Heart left ventricle (tissue), 13 donors: ENCODE measurements around the gene YOD1.

Experiments used
- CTCF ChIP-seq, 12 donors: fragments of 200-600 bp; sonication (generic) in 4 of 12; IDR thresholded peaks; one replicate each; pipeline versions ENCODE4 v1.5.0 to v1.8.0; 2018 to 2022; ENCODE audit warnings: antibody characterized with exemption in 12 of 12, mild to moderate bottlenecking in 5 of 12
- POLR2A ChIP-seq, 2 donors: fragments of 450-650 bp; IDR thresholded peaks; one replicate each; pipeline ENCODE4 v1.6.1; 2017; ENCODE audit warnings: antibody characterized with exemption in 2 of 2, mild to moderate bottlenecking in 2 of 2, moderate library complexity in 2 of 2
- donor health status: ischemic (EF 13 %, LVEDD 7.1; RV severe dilation, severe dysfunction).
- donor health status: DM: no; HTN: yes; CAD: no.
- donor health status: DM: no; HTN: no; CAD: no.
- donor health status: ischemic (EF 25% LVEDD 6.9; RV normal size, moderate dysfunction).
- donor health status: ischemic (EF 25% LVEDD 5.7; RV mildly dilated, moderate dysfunction).
- donor health status: ischemic (EF 35%, LVEDD 5.7; RV mildly dilated, moderate dysfunction).
- donor health status: nonischemic (EF 11% LVEDD 7.7; RV severe dilation, severe dysfunction).
- donor health status: DM: yes; HTN: yes; CAD: no.
- donor health status: PGD.
- donor health status: ischemic (EF 29% LVEDD 5.4; RV normal size, mild dysfunction).
- donor health status: nonischemic (EF 23%, LVEDD 6.1; RV moderate dilation, normal function).

DNA sequence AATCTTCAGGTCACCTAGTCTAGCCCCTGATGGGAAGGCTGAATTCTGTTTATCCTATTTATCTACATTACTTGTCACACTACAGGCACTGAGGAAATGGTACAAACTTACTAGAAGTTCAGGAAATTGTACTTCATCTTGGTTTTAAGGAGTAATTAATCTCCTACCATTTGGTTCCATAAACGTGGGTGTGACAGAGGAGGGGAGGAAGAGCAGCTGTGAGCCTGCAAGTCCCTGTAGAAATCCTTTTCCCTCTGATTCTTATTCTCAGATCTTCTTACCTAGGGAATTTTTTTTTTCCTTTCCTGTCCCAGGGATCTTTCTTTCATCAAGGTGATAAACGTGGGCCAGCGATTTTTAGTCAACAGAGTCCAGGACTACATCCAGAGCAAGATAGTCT lies 16.2 kb upstream of the YOD1 start:
- TF ChIP-seq CTCF (IDR thresholded peaks at IDR 0.05) (no peak), POLR2A (IDR thresholded peaks at IDR 0.05) (no peak)
